HG02973 (cell line): ENCODE measurements around the gene NAMPT.

Experiments used
- ATAC-seq: cut with Tn5 transposase; IDR thresholded peaks from one replicate; pipeline ENCODE4 v1.9.1; 2021; ENCODE audit warnings: moderate library complexity; ENCODE audit not compliant: unreplicated experiment

The NAMPT gene

DNA sequence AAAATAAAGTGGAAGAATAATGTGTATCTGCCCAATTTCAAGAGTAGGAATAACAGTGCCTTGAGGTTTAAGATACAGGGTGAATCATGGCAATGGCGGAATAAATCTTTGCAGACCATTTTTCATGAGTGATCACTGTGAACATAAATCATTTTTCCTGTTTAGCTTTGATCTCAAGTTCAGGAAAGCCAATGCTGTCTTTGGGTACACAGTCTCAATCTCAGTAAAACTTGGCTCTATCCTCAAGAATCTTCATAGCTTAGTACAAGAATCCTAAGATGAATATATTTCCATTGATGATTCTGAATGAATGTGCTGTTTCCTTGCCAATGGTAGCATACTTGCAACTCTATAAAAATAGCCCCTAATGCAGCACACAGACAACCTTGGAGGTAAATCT, 6.8 kb downstream of the NAMPT start:
- no peak for ATAC-seq

DNA sequence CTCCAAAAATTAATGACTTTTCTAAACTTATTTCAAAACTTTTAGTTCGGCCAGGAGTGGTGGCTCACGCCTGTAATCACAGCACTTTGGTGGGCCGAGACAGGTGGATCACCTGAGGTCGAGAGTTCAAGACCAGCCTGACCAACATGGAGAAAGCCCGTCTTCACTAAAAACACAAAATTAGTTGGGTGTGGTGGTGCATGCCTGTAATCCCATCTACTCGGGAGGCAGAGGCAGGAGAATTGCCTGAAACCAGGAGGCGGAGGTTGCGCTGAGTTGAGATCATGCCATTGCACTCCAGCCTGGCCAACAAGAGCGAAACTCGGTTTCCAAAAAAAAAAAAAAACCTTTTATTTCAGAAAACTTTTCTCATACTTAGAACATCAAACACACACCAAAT, 8.3 kb downstream of the NAMPT start:
- ATAC-seq: no peak

DNA sequence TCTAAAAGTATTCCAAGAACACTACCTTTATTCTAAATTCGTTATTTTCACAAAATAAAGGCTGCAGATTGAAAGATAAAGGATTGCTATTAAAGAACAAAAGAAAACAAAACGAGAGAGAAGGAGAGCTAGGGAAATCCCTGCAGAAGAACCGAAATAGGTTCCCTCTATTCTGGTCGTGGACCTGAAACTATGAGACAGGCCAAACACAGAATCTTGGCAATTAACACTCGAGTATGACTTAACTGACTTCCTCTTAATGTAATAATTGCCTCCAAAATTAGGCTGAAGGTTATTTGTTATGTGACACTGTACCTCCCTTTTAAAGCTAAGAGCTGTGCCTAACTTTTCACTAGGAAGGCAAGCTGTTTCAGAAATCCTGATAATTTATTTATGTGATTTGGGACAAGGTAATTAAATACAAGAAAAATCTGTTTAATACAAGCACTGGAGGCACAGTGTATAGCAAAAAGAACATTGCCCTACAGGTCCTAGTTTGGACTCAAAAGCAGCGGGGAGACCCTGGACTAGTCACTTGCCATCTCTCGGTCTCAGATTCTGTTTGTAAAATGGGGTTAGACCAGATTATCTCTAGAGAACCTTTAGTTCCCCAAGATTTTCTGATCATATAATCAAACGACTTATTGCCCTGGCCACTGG, 11.6 kb downstream of the NAMPT start:
- ATAC-seq: no peak

DNA sequence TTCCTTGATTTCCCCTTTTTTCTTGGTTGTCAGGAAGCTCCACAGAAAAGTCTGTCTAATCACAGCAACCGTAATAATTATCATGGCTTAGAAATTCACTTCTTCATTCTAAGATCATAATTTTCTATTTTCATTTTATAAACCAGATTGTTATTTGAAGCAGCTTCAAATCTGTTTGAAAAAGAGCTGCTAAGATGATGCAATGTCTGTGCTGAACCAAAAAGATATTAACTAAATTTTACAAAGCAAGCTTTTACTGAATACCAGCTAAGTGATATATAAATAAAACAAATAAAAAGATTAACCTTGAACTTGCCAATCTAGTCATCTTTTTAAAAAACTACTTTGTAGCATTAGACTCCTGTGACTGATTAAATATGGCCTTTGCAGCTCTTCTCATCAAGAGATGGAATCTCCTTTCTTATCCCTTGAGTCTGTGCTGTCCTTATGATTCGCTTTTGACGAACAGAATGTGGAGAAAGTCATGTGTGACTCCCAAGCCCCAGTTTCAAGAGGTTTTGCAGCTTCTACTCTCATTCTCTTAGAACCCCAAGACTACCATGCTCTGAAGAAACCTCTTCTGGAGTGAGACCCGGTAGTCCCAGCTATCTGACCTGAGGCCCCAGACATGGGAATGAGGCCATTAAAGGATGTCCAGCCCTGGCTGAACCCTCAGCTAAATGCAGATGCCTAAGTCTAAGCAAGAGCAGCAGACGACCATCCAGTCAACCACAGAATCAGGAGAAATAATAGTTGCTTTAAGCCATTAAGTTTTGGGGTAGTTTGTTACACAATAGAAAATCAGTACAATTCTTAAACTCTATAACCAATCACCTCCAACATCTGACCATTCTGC, 14.4 kb downstream of the NAMPT start:
- ATAC-seq: no peak

DNA sequence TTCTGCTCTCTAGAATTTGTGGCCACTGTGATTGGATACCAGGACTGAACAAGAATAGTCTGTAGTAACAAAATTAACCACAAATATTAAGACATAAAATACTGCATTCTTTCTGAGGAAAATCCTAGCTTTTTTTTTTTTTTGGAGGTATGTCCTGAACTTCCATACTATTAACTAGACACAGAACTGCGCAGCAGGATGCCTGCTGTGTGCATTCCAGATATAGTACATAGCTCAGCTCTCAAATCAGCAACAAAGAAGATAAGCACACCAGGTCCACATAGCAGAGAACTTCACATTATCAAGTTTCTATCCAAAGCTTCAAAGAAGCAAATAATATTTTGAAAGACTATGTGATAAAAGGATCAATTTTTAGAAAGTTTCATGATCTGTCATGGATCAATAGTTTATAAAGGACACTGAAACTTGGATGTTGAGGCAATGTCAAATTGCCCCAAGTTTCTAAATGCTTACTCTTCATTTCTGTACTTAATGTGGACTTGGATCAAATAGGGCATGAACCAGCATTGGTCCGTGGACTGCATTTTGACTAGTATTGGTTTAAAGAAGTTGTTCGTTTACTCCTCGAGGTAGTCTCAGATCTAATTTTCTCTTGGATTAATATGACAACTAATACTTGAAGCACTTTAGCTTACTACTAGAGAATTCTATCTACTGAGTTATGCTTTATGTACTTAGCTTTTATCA, 15.4 kb downstream of the NAMPT start:
- ATAC-seq: no peak

DNA sequence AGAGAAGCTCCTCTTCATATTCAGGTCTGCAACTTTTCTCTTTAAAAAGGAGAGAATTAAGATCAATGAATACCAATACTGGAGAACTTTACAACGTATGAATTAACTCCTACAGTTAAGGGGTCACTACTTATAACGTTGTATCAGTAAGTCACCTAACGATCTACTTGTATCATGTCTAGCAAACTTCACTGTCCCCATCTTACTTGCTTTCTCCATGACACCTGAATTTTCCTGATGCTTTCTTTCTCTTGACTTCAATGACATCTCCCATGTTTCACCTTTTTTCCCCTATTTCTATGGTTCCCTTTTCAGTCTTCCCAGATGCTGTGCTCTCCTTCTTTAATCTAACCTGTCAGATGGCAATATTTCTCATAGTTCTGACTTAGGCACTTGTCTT, 19.6 kb downstream of the NAMPT start:
- ATAC-seq: no peak

DNA sequence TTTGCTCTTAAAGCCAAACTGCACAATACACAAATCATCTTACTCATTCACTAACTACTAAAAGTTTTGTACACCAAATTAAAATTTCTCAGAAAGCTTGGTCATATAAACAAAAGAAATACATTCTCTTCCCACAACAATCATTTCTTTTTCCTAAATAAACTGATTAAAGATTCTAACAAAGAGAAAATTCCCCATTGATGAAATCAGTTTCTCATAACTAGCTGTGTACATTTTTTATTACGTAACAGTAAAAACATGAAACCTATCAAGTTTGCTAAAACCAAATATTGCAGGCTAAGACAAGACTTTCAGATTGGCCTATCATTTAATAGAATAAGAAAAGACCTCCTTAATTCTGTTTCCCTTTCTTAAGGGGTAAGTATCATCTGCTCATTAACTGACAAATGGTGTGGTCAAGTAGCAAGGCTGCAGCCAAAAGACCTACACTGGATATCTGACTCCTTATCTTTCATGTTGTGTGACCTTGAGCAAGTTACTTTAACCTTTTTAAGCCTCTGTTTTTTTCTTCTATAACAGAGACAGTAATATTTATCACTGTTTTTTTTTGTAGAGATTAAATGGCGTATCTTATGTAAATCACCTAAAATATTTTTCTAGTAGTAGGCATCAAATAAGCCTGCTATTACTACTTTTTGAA, 22.4 kb downstream of the NAMPT start:
- ATAC-seq: no peak

DNA sequence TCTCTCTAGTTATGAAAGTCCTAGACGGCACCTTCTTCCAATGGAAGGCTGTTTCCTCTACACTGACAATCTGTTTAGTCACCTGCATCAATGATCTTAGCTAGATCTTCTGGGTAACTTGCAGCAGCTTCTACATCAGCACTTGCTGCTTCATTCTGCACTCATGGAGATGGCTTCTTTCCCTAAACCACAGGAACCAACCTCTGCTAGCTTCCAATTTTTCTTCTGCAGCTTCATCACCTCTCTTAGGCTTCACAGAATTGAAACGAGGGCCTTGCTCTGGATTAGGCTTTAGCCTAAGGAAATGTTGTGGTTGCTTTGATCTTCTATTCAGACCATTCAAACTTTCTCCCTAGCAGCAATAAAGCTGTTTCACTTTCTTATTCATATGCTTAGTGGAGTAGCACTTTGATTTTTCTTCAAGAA, 24.6 kb downstream of the NAMPT start:
- ATAC-seq: no peak

DNA sequence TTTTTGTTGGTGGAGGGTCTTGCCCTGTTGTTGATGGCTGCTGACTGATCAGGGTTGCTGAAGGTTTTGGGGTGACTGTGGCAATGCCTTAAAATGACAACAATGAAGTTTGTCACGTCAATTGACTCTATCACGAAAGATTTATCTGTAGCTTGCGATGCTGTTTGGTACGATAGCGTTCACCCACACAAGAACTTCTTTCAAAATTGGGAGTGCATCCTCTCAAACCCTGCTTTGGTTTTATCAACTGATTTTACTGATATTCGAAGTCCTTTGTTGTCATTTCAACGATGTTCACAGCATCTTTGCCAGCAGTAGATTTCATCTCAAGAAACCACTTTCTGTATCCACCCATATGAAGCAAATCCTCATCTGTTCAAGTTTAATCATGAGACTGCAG, 26.0 kb downstream of the NAMPT start:
- no peak for ATAC-seq

DNA sequence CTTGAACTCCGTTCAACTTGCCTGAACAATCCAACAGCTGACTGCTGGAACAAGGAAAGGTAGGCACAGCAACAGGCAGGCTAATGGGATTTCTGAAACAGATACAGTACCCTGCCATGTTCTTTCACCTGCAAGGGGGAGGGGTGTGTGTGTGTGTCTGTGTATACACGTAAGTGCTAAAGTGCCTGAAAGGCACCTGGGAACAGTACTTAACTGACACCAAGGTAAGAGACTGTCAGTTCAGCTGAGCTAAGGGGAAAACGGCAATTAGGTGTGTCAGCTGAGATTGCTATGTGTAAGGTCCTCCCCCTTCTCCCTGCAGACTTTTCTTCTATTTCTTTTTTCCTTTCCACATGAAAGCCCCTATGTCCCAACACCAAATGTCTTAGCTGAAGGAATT, 27.0 kb downstream of the NAMPT start:
- ATAC-seq: no peak

DNA sequence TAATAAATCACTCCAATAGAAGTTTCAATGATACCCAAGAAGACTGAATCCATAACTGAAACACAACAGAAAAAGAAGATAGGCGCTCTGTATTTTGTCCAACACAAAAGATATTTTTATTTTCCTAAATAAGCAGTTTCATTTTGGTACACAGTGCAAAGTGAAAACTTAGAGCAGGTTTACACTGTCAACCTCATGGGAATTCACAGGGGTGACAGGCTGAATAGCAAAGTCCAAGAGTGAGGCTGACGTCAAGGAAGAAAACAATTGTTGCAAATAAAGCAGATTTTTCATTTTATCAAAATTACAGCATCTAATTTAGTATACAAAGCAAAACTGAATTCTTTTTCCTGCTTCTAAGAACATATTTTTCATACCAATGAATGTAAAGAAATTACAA, 28.6 kb downstream of the NAMPT start:
- no peak for ATAC-seq

DNA sequence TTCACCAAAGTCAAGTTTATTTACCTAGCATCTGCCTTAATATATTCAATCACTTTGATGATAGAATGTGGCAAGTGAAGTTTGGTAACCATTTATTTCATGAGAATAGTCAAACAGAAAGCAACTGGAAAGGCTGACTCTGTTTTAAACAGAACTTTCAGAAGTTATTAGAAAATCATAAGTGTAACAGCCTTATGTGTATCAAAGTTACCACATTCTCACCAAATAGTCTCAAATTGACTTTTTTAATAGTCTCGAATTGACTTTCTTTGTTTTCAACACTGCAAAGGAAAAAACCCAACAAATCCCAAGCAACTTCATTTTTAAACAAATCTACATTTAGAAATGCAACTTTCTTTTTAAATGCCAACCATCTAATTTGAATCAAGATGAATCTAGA, 29.5 kb downstream of the NAMPT start:
- no peak for ATAC-seq

DNA sequence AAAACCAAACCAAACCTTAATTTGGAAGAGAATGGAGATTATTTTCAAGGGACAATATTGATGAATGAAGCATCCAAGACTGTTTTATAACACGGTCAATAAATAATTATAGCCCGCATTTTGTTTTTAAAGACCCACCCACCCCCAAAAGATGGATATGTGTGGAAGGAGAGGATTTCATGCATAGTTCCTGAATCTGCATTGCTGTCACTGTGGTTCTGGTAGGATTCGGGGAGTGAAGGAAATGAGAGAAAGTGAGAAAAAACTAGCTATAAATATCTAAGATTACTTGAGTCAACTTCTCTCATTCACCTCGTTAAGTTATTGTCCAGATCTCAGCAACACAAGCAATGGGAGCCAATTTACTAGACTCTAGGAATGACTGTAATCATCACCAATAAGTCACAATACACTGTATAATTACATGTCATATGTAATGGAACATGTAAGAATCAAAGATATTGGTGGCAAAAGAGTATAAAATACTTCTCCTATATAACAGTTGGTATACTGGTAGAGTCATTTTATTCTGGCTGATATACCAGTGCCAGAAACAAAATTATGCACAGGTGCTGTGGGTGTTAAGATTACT, 30.2 kb downstream of the NAMPT start:
- ATAC-seq: no peak

DNA sequence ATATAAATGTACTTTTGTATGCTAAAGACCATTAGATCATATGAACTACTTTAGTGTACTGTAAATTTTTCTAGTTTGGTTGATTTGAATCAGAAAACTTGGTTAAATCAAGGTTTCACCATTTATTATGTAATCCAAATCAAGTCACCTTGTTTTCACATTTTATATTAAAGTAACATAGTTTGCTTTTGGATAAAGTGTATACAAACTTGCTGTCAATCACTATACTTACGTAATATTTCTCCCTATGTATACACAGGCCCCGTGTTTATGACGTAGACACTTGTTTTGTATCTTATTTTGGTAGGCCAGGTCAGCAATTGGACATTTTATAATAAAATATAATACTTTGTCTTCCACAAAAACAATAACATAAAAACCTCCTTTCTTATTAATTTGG, 32.2 kb downstream of the NAMPT start:
- no peak for ATAC-seq

DNA sequence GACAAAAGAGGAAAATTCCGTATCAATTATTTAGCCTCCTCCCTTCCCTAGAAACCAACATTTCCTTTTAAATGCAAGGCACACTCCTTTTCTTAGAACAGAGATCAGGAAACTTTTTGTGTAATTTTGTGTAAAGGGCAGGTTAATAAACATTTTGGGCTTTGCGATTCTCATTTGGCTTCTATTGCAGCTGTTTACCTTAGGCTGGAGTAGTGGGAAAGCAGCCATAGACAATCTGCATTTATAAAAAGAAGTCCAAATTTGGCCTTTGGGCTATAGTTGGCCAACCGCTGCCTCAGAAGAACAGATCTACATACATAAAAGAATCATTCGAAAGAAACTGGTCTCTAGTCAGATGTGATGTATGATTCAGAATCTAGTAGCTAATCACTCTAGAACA, 35.3 kb downstream of the NAMPT start:
- no peak for ATAC-seq

DNA sequence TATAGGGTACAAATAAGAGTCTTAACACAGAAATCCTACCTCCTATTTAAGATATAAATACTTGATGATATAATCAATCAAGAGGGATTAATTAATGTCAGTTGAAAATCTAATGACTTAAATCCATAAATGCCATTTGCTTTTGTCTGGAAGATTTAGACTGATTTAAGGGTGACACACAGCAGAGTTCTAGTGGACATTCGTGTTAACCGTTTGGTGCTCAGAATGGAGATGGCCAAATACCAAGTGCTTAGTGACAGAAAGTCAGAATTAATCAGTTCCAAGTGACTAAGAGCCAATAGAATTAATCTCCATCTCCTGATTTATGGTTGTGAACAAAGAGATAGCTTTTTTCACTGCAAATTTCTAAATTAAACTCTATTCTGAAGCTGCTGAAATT, 36.2 kb downstream of the NAMPT start:
- no peak for ATAC-seq

DNA sequence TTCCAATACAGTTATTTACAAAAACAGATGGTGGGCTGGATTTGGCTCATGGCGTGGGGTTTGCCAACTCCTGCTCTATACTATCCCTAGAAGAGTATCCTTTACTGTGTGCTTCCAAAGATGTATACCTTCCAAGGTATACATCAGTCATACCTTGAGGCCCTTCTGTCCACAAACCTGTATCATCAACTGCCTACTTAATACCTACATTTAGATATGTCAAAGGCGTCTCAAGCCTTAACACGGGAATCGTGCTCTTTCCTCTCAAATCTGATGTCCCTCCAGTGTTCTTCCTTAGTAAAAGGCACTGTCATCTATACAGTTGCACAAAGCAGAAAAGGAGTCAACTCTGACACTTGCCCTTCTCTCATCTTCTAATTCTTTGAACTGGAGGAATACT, 36.9 kb downstream of the NAMPT start:
- ATAC-seq: no peak

DNA sequence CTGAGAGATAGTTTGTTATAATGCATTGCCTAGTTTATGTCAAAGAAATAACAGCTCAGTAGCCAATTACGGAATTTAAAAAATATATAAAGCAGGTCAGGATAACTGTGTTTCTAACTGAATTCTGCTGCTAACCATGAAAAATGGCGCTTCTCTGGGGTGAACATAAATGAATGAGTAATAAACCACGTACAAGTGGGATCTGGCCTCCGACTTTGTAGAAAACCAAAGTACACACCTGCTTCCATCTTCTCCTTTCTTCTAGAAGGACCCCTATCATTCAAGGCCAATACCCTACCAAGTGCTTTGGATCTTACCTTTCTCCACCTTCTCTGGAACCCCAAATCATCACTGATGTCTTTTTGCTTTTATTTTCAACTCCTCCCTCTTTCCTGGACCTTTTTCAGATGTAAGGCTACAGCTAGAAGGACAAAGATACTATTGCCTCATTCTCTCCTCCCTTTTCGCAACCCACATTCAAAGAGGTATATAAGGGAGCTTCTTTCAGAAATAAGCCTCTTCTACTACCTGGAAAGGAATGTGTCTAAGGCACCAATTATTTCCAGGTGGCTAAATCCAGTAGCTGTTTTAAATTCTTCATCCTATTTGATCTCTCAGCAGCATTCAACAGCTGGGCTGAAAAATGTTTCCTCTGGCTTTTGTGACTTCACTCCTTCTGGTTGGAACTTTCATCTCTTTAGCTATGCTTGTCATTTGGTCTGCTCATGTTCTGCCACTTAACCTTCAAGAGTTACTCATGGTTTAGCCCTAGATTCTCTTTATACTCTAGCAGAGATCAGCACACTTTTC, 37.7 kb downstream of the NAMPT start:
- ATAC-seq: no peak

DNA sequence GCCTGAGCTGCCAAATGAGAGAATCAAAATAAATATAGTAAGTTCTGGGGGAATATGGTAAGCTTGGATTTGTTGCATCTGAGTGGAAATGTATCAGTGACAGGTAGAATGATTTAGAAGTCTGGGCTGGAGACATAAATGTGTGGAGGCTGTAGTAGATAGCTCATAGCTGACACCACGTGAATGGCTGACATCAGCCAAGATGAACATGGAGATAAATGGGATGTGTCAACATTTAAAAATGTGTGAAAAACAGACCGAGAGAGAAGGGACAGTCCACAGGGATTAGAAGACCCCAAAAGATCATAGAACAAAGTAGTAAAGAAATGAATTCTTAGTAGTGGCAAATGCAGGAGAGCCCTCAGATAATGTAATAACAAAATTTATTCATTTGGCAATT, 40.9 kb downstream of the NAMPT start:
- no peak for ATAC-seq

DNA sequence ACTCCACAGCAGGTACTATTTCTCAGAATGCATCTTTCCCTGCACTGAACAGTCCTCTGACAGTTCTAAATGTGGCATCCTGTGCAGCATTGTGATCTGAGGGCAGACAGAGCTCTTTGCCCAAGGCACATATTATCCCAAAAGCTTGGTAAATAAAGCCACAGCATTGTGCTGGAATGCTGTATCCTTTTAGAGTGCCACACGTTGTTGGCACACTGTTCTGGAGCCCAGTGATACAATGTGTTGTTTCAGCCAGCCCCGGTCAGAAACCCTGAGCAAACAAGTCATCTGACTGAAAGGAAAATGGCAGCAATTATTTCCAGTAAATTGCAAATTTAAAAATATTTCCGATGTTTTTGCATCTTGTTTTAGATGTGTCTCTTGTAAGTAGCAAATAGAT, 45.4 kb downstream of the NAMPT start:
- no peak for ATAC-seq
